ENCODE results near the gene MCTP1.
"Not testable (repeated sequence)": the region's sequence is repeated elsewhere in the genome, so short reads cannot be mapped to it uniquely, and the experiment has no call there.

MCTP1 gene

GRCh38 chr5:95020345-95020744, 264.5 kb downstream of the MCTP1 start:
- Histone ChIP-seq H3K9ac (ENCODE audit: low read depth, low read length) (no peak overlapping the region), H3K9me3 (replicated peaks; ENCODE audit: low read length) (no peaks in the 10 kb centered on the region), H3K4me2 (ENCODE audit: low read length) (no peak overlapping the region), H3K4me1 (ENCODE audit: control insufficient read depth, insufficient read depth, low read length) (peaks cover 12% of the 10 kb centered on the region), H3K27me3 (ENCODE audit: control insufficient read depth, insufficient read depth, low read length) (no peaks in the 10 kb centered on the region), H3K4me3 (ENCODE audit: low read length) (no peak overlapping the region), H3K36me3 (ENCODE audit: insufficient read depth, low read length) (peaks cover 6% of the 10 kb centered on the region)

- no peak overlapping the region for H3K4me3 ChIP-seq (ENCODE audit: low read length)
- no peak overlapping the region for H3K9ac ChIP-seq (ENCODE audit: low read depth, low read length)
- no peaks in the 10 kb centered on the region for H3K27me3 ChIP-seq (ENCODE audit: control insufficient read depth, insufficient read depth, low read length)
- peaks cover 12% of the 10 kb centered on the region for H3K4me1 ChIP-seq (ENCODE audit: control insufficient read depth, insufficient read depth, low read length)
- H3K36me3 ChIP-seq (ENCODE audit: insufficient read depth, low read length), result peaks cover 6% of the 10 kb centered on the region
- H3K9me3 ChIP-seq (replicated peaks; ENCODE audit: low read length), result no peaks in the 10 kb centered on the region
- H3K4me2 ChIP-seq (ENCODE audit: low read length), result no peak overlapping the region
These were observed 265.9 kb downstream of the MCTP1 start for GRCh38 chr5:95018946-95019345.

GRCh38 chr5:95018511-95018910, 266.4 kb downstream of the MCTP1 start:
- no peaks in the 10 kb centered on the region for H3K9me3 ChIP-seq (replicated peaks; ENCODE audit: low read length)
- peaks cover 6% of the 10 kb centered on the region for H3K36me3 ChIP-seq (ENCODE audit: insufficient read depth, low read length)
- H3K9ac ChIP-seq (ENCODE audit: low read depth, low read length), result no peak overlapping the region
- no peaks in the 10 kb centered on the region for H3K27me3 ChIP-seq (ENCODE audit: control insufficient read depth, insufficient read depth, low read length)
- H3K4me1 ChIP-seq (ENCODE audit: control insufficient read depth, insufficient read depth, low read length), result peaks cover 9% of the 10 kb centered on the region
- no peak overlapping the region for H3K4me3 ChIP-seq (ENCODE audit: low read length)
- no peak overlapping the region for H3K4me2 ChIP-seq (ENCODE audit: low read length)

- no peak overlapping the region for H3K4me2 ChIP-seq (ENCODE audit: low read length)
- no peaks in the 10 kb centered on the region for H3K27me3 ChIP-seq (ENCODE audit: control insufficient read depth, insufficient read depth, low read length)
- H3K4me3 ChIP-seq (ENCODE audit: low read length), result no peak overlapping the region
- peaks cover 3% of the 10 kb centered on the region for H3K36me3 ChIP-seq (ENCODE audit: insufficient read depth, low read length)
- H3K9ac ChIP-seq (ENCODE audit: low read depth, low read length), result no peak overlapping the region
- no peaks in the 10 kb centered on the region for H3K4me1 ChIP-seq (ENCODE audit: control insufficient read depth, insufficient read depth, low read length)
- no peaks in the 10 kb centered on the region for H3K9me3 ChIP-seq (replicated peaks; ENCODE audit: low read length)
These were observed 275.1 kb downstream of the MCTP1 start for GRCh38 chr5:95009812-95010211.

- H3K4me2 ChIP-seq (ENCODE audit: low read length), result no peak overlapping the region
- no peak overlapping the region for H3K4me3 ChIP-seq (ENCODE audit: low read length)
- no peaks in the 10 kb centered on the region for H3K27me3 ChIP-seq (ENCODE audit: control insufficient read depth, insufficient read depth, low read length)
- H3K9me3 ChIP-seq (replicated peaks; ENCODE audit: low read length), result no peaks in the 10 kb centered on the region
- no peaks in the 10 kb centered on the region for H3K4me1 ChIP-seq (ENCODE audit: control insufficient read depth, insufficient read depth, low read length)
- no peak overlapping the region for H3K9ac ChIP-seq (ENCODE audit: low read depth, low read length)
- H3K36me3 ChIP-seq (ENCODE audit: insufficient read depth, low read length), result peaks cover 3% of the 10 kb centered on the region
These were observed 276.8 kb downstream of the MCTP1 start for GRCh38 chr5:95007921-95008597.

- Histone ChIP-seq H3K36me3 (ENCODE audit: insufficient read depth, low read length) (peaks cover 3% of the 10 kb centered on the region), H3K9me3 (replicated peaks; ENCODE audit: low read length) (no peaks in the 10 kb centered on the region), H3K4me1 (ENCODE audit: control insufficient read depth, insufficient read depth, low read length) (no peaks in the 10 kb centered on the region), H3K4me2 (ENCODE audit: low read length) (no peak overlapping the region), H3K9ac (ENCODE audit: low read depth, low read length) (no peak overlapping the region), H3K27me3 (ENCODE audit: control insufficient read depth, insufficient read depth, low read length) (no peaks in the 10 kb centered on the region), H3K4me3 (ENCODE audit: low read length) (no peak overlapping the region)
These were observed 279.1 kb downstream of the MCTP1 start for GRCh38 chr5:95005811-95006210.

GRCh38 chr5:94998670-94999069, 286.2 kb downstream of the MCTP1 start:
- no peak overlapping the region for H3K4me3 ChIP-seq (ENCODE audit: low read length)
- H3K27me3 ChIP-seq (ENCODE audit: control insufficient read depth, insufficient read depth, low read length), result no peaks in the 10 kb centered on the region
- H3K36me3 ChIP-seq (ENCODE audit: insufficient read depth, low read length), result no peaks in the 10 kb centered on the region
- H3K9ac ChIP-seq (ENCODE audit: low read depth, low read length), result no peak overlapping the region
- no peak overlapping the region for H3K4me2 ChIP-seq (ENCODE audit: low read length)
- no peaks in the 10 kb centered on the region for H3K9me3 ChIP-seq (replicated peaks; ENCODE audit: low read length)
- H3K4me1 ChIP-seq (ENCODE audit: control insufficient read depth, insufficient read depth, low read length), result no peaks in the 10 kb centered on the region

- not testable (repeated sequence) for H3K9ac ChIP-seq (ENCODE audit: low read depth, low read length); H3K36me3 ChIP-seq (ENCODE audit: insufficient read depth, low read length); H3K9me3 ChIP-seq (replicated peaks; ENCODE audit: low read length); H3K4me1 ChIP-seq (ENCODE audit: control insufficient read depth, insufficient read depth, low read length); H3K27me3 ChIP-seq (ENCODE audit: control insufficient read depth, insufficient read depth, low read length); H3K4me3 ChIP-seq (ENCODE audit: low read length); H3K4me2 ChIP-seq (ENCODE audit: low read length)
These were observed 290.4 kb downstream of the MCTP1 start for GRCh38 chr5:94994537-94994936.

GRCh38 chr5:94993491-94993890, 291.4 kb downstream of the MCTP1 start:
- Histone ChIP-seq H3K4me2 (ENCODE audit: low read length) (no peak overlapping the region), H3K9ac (ENCODE audit: low read depth, low read length) (no peak overlapping the region), H3K9me3 (replicated peaks; ENCODE audit: low read length) (no peaks in the 10 kb centered on the region), H3K4me1 (ENCODE audit: control insufficient read depth, insufficient read depth, low read length) (no peaks in the 10 kb centered on the region), H3K27me3 (ENCODE audit: control insufficient read depth, insufficient read depth, low read length) (no peaks in the 10 kb centered on the region), H3K36me3 (ENCODE audit: insufficient read depth, low read length) (no peaks in the 10 kb centered on the region), H3K4me3 (ENCODE audit: low read length) (no peak overlapping the region)

- no peak overlapping the region for H3K4me3 ChIP-seq (ENCODE audit: low read length)
- no peaks in the 10 kb centered on the region for H3K9me3 ChIP-seq (replicated peaks; ENCODE audit: low read length)
- no peak overlapping the region for H3K4me2 ChIP-seq (ENCODE audit: low read length)
- no peaks in the 10 kb centered on the region for H3K4me1 ChIP-seq (ENCODE audit: control insufficient read depth, insufficient read depth, low read length)
- H3K27me3 ChIP-seq (ENCODE audit: control insufficient read depth, insufficient read depth, low read length), result no peaks in the 10 kb centered on the region
- H3K36me3 ChIP-seq (ENCODE audit: insufficient read depth, low read length), result no peaks in the 10 kb centered on the region
- H3K9ac ChIP-seq (ENCODE audit: low read depth, low read length), result no peak overlapping the region
These were observed 292.6 kb downstream of the MCTP1 start for GRCh38 chr5:94992325-94992724.

GRCh38 chr5:94983861-94984535, 300.9 kb downstream of the MCTP1 start:
- no peak overlapping the region for H3K4me3 ChIP-seq (ENCODE audit: low read length)
- H3K9me3 ChIP-seq (replicated peaks; ENCODE audit: low read length), result no peaks in the 10 kb centered on the region
- peak overlapping the region; percentile 43 for H3K9ac ChIP-seq (ENCODE audit: low read depth, low read length)
- H3K4me2 ChIP-seq (ENCODE audit: low read length), result peak overlapping the region; percentile 40
- H3K27me3 ChIP-seq (ENCODE audit: control insufficient read depth, insufficient read depth, low read length), result no peaks in the 10 kb centered on the region
- no peaks in the 10 kb centered on the region for H3K36me3 ChIP-seq (ENCODE audit: insufficient read depth, low read length)
- H3K4me1 ChIP-seq (ENCODE audit: control insufficient read depth, insufficient read depth, low read length), result peaks cover 36% of the 10 kb centered on the region

- peaks cover 16% of the 10 kb centered on the region for H3K4me1 ChIP-seq (ENCODE audit: control insufficient read depth, insufficient read depth, low read length)
- H3K36me3 ChIP-seq (ENCODE audit: insufficient read depth, low read length), result no peaks in the 10 kb centered on the region
These were observed 307.5 kb downstream of the MCTP1 start for GRCh38 chr5:94977437-94977836.

More at GRCh38 chr5:94977437-94977836, 307.5 kb downstream of the MCTP1 start:
- Histone ChIP-seq H3K4me2 (ENCODE audit: low read length) (no peak overlapping the region), H3K9ac (ENCODE audit: low read depth, low read length) (no peak overlapping the region), H3K9me3 (replicated peaks; ENCODE audit: low read length) (no peaks in the 10 kb centered on the region), H3K27me3 (ENCODE audit: control insufficient read depth, insufficient read depth, low read length) (no peaks in the 10 kb centered on the region), H3K4me3 (ENCODE audit: low read length) (no peak overlapping the region)
